AG04449 (cell line): ENCODE data around the gene ZNF532.

Experiments used
- CTCF ChIA-PET: fragments of 350-600 bp; formaldehyde crosslinking; extraction: SDS; loops from one replicate; lab custom pipeline; 2021; ENCODE audit warnings: antibody characterized with exemption; lab: Yijun Ruan, JAX
- POLR2A ChIA-PET: fragments of 400-600, 350-600 bp; formaldehyde crosslinking; extraction: SDS; loops from one replicate; lab custom pipeline; 2020; ENCODE audit warnings: antibody characterized with exemption, inconsistent platforms; lab: Yijun Ruan, JAX
- DNase-seq: peaks from one replicate; pipeline ENCODE4 v3.0.0-alpha.2; 2010; ENCODE audit warnings: low read depth, low spot score
- H3K4me3 ChIP-seq: 2 replicates; pipeline ENCODE4 v1.5.1; 2011; ENCODE audit warnings: low read depth, mild to moderate bottlenecking, control low read depth, low read length
- CTCF ChIP-seq: IDR thresholded peaks from one replicate; pipeline ENCODE4 v1.5.1; 2011; ENCODE audit warnings: mild to moderate bottlenecking, moderate library complexity, low read length, control low read depth, inconsistent platforms; ENCODE audit not compliant: insufficient read depth; ENCODE audit errors: missing control alignments

ZNF532 gene

GRCh38 chr18:58934356-58934755 lies 69.7 kb downstream of the ZNF532 start:
- no peak for TF ChIP-seq CTCF
- no peak overlapping the region for H3K4me3 ChIP-seq
- POLR2A ChIA-PET = no interaction called here
- CTCF ChIA-PET = no interaction called here
- no peak for DNase-seq

- H3K4me3 ChIP-seq = no peak overlapping the region
- no peak for DNase-seq
- POLR2A ChIA-PET = no interaction called here
- CTCF ChIA-PET = interaction anchor here (1.4 kb wide), 1 partner anchor 154 kb away, joined by 3 read pairs; no protein-coding TSS in a partner anchor
- TF ChIP-seq CTCF = no peak
These were observed 70.4 kb downstream of the ZNF532 start for GRCh38 chr18:58934933-58935577.

- peak; percentile 14 for DNase-seq
- CTCF ChIA-PET = interaction anchor here (1.0 to 1.2 kb wide), 2 partner anchors 14 to 106 kb away, joined by 3 read pairs; no protein-coding TSS in a partner anchor
- TF ChIP-seq CTCF = no peak
- POLR2A ChIA-PET = no interaction called here
- H3K4me3 ChIP-seq = no peak overlapping the region
These were observed 72.6 kb downstream of the ZNF532 start for GRCh38 chr18:58937071-58937886.

- DNase-seq = peak; percentile 33
- POLR2A ChIA-PET = no interaction called here
- TF ChIP-seq CTCF = no peak
- CTCF ChIA-PET = interaction anchor here (1.0 to 1.2 kb wide), 2 partner anchors 14 to 105 kb away, joined by 3 read pairs; no protein-coding TSS in a partner anchor
- no peak overlapping the region for H3K4me3 ChIP-seq
These were observed 73.2 kb downstream of the ZNF532 start for GRCh38 chr18:58937887-58938267.

- ChIA-PET CTCF (no interaction called here), POLR2A (no interaction called here)
- no peak for DNase-seq
- no peak for TF ChIP-seq CTCF
- H3K4me3 ChIP-seq = no peak overlapping the region
These were observed 76.9 kb downstream of the ZNF532 start for GRCh38 chr18:58941426-58942099.

GRCh38 chr18:58943896-58944295 lies 79.2 kb downstream of the ZNF532 start:
- no peak for TF ChIP-seq CTCF
- CTCF ChIA-PET = no interaction called here
- no peak overlapping the region for H3K4me3 ChIP-seq
- DNase-seq = no peak
- POLR2A ChIA-PET = no interaction called here
